ENCODE results near the gene KLF13.

KLF13 gene

DNA sequence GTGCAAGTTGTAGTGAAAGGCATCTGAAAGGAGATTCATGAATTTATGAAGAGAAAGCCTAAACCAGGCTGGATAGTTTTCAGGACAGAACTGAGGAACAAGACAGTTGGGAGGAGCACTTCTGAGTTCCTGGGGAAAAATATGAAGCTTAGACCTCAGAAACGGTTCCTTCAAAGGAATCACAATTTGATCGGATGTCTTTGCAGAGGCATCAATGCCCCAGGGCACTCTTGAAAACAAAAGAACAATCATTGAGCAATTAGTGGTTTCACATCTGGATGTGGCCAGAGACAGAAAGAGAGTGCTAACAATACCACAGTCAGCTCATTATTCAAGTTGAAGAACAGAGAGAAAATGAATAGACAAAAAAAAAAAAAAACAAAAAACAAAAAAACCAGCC, 86.2 kb downstream of the KLF13 start:
- Histone ChIP-seq H3K9me3 (ENCODE audit: control insufficient read depth, insufficient read depth, low read length) (no peaks in the 10 kb centered on the region), H3K36me3 (ENCODE audit: control insufficient read depth, insufficient read depth, low read length) (no peaks in the 10 kb centered on the region), H3K4me3 (ENCODE audit: low read depth, low read length) (no peak overlapping the region), H3K9ac (ENCODE audit: low read depth, low read length) (no peak overlapping the region), H3K27me3 (ENCODE audit: control insufficient read depth, insufficient read depth, low read length) (no peaks in the 10 kb centered on the region), H3K4me1 (ENCODE audit: control insufficient read depth, insufficient read depth, low read length) (no peaks in the 10 kb centered on the region)

DNA sequence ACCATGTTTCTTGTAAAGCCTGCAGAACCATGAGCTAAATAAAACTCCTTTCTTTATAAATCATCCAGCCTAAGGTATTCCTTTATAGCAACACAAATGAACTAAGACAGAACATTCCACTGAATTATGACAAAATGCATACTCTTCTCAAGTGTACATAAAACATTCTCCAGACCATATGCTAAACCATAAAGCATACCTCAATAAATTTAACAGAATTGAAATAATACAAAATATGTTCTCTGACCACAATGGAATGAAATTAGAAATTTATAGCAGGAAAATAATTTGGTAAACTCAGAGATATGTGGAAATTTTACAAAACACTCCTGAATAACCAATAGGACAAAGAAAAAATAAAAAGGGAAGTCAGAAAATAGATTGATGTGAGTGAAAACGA, 88.6 kb downstream of the KLF13 start:
- H3K9me3 ChIP-seq (ENCODE audit: control insufficient read depth, insufficient read depth, low read length) = no peaks in the 10 kb centered on the region
- H3K4me1 ChIP-seq (ENCODE audit: control insufficient read depth, insufficient read depth, low read length) = no peaks in the 10 kb centered on the region
- H3K36me3 ChIP-seq (ENCODE audit: control insufficient read depth, insufficient read depth, low read length) = no peaks in the 10 kb centered on the region
- H3K27me3 ChIP-seq (ENCODE audit: control insufficient read depth, insufficient read depth, low read length) = no peaks in the 10 kb centered on the region
- no peak overlapping the region for H3K9ac ChIP-seq (ENCODE audit: low read depth, low read length)
- no peak overlapping the region for H3K4me3 ChIP-seq (ENCODE audit: low read depth, low read length)

- Histone ChIP-seq H3K4me3 (ENCODE audit: low read depth, low read length) (no peak overlapping the region), H3K9me3 (ENCODE audit: control insufficient read depth, insufficient read depth, low read length) (no peaks in the 10 kb centered on the region), H3K27me3 (ENCODE audit: control insufficient read depth, insufficient read depth, low read length) (no peaks in the 10 kb centered on the region), H3K4me1 (ENCODE audit: control insufficient read depth, insufficient read depth, low read length) (no peaks in the 10 kb centered on the region), H3K9ac (ENCODE audit: low read depth, low read length) (no peak overlapping the region), H3K36me3 (ENCODE audit: control insufficient read depth, insufficient read depth, low read length) (no peaks in the 10 kb centered on the region)
These were observed 93.2 kb downstream of the KLF13 start for GRCh38 chr15:31419820-31420219.

DNA sequence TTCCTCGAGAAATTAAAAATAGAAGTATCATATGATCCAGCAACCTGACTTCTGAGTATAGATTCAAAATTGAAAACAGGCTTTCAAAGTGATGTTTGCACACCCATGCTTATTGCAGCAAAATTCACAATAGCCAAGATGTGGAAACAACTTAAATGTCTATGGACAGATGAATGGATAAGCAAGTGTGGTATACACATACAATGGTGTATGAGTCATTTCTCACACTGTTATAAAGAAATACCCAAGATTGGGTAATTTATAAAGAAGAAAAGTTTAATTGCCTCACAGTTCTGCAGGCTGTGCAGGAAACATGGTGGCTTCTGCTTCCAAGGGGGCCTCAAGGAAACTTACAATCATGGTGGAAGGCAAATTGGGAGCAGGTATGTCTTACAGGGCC, 100.8 kb downstream of the KLF13 start:
- H3K36me3 ChIP-seq (ENCODE audit: control insufficient read depth, insufficient read depth, low read length) = no peaks in the 10 kb centered on the region
- H3K9me3 ChIP-seq (ENCODE audit: control insufficient read depth, insufficient read depth, low read length) = no peaks in the 10 kb centered on the region
- no peaks in the 10 kb centered on the region for H3K27me3 ChIP-seq (ENCODE audit: control insufficient read depth, insufficient read depth, low read length)
- no peak overlapping the region for H3K4me3 ChIP-seq (ENCODE audit: low read depth, low read length)
- no peak overlapping the region for H3K9ac ChIP-seq (ENCODE audit: low read depth, low read length)
- H3K4me1 ChIP-seq (ENCODE audit: control insufficient read depth, insufficient read depth, low read length) = no peaks in the 10 kb centered on the region
